GM19468 (cell line): ENCODE results near the gene RELL1.
"Not testable (repeated sequence)": the region's sequence is repeated elsewhere in the genome, so short reads cannot be mapped to it uniquely, and the experiment has no call there.

Experiments
- ATAC-seq: cut with Tn5 transposase; IDR thresholded peaks from one replicate; pipeline ENCODE4 v1.9.1; 2021; ENCODE audit warnings: mild to moderate bottlenecking, moderate library complexity, moderate number of reproducible peaks; ENCODE audit not compliant: unreplicated experiment; ENCODE audit errors: extremely low read depth

RELL1 gene

DNA sequence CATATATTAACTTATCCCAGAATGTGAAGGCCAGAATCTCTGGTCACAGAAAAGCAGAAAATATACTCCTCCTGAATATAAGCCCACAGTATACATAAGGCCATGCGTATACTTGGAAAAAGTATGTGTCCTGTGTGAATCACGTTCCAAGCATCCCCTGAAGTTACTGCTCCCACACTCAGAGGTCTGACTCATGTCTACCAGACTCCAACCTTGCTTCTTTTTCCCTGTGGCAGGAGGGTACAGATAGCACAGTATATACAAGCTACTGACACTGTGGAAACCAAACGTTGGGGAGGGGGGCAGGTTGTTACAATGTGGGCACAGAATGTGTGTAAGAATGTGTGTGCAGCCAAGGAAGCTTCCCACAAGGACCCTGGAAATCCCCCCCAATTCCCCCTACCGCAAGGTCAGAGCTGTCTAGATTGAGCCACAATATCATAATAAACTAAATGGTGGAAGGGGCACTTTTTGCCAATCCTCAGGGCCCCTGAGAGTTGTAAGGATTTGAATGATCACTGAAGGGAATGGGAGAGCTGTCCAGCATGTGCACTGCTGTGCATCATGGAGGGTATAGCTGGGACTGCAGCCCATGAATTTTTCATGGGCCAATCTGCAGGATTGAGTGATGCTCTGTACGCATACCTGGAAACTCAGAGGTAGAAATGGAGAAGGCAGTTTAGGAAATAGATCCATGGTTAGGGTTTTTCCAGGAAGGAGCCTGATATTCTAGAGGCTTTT is 7.4 kb upstream of the RELL1 start:
- no peak for ATAC-seq

DNA sequence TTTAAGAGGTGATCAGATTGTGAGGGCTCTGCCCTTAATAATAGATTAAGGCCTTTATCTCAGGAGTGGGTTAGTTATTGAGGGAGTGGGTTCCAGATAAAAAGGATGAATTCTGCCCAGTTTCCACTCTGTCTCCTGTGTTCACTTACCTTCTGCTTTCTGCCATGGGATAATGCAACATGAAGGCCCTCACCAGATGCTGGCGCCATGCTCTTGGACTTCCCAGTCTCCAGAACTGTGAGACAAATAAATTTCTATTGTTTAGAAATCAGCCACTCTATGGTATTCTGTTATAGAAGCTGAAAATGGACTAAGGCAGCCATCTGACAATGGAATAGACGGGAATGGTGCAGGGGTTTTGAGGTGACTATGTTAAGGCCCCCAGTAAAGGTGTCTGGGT is 6.9 kb upstream of the RELL1 start:
- ATAC-seq = no peak

- no peak for ATAC-seq
These were observed 4.8 kb upstream of the RELL1 start for GRCh38 chr4:37690976-37691375.

DNA sequence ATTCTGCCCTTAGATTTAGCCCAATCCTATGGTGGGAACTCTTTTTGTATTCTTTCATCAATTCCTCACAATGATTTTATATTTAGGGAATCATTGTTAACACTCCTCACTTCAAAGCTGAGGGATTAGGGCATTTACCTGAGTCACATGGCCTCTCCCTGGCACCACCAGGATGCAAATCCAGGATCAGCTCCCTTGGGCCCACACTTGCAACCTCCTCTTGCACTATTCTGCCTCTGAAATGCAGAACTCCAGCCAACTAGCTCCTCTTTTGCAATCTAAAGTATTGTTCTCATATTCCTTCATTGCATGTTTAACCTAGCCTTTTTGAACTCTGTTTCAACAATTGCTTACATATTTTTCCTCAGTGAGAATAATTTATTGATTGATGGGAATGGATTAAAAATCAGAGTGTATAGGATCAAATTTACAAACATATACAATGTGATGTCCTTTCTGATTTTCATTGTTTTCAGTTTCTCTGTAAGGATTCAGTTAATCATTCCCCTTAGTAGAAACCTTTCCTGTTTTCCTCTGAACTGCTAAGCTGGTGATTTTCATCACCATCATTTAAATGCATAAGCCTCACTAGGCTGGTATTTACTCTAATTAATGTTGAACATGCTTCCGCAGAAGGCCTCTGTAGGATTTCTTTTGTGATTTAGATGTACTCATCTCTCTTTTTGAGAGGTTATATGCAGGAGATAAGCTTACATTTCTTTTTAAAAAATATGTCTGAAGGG is 3.3 kb upstream of the RELL1 start:
- ATAC-seq = no peak

- ATAC-seq = no peak
These were observed 1.5 kb upstream of the RELL1 start for GRCh38 chr4:37687681-37688080.

DNA sequence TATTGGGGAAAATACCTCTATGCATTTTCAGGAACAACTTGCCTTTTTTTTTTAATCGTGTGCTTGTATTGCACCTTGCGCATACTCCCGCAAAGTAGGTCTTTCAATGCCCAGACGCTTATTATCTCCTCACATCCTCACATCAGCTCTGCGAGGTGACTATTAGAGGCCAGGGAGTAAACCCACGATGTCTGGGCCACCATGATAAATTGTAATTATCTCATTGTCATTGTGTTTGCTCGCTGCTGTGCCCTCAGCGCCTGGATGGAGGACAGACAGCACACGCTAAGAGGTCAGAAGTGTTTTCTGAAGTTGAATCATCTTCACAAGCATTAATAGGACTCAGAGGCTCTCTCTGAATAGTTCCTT is 1.0 kb upstream of the RELL1 start:
- no peak for ATAC-seq

DNA sequence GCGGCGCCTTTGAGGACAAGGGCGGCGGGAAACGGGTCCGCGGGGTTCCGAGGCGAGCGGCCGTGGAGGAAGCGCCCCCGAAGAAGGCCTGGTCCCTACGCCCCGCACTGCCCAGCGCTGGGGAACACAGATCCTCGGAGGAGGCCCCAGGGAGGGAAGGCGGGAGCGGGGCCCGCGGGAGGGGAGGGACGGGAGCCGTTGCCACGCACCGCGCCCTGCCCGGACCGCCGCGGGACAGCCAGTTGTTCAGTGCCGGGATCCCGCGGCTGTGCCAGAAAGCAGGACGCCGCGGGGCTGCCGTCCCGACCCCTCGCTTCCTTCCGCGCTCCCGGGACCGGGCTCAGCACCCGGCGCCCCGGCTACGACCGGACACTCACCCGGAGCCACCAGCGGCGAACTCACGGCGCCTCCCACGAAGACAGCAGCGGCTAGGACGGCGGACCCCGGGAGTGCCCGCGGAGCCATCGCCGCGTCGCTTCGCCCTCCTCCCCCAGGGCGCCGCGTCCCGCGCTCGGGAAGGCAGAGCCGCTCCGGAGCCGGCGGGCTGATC is 278 bp downstream of the RELL1 start:
- ATAC-seq = no peak

GRCh38 chr4:37685161-37685822 is 884 bp downstream of the RELL1 start:
- ATAC-seq = no peak

DNA sequence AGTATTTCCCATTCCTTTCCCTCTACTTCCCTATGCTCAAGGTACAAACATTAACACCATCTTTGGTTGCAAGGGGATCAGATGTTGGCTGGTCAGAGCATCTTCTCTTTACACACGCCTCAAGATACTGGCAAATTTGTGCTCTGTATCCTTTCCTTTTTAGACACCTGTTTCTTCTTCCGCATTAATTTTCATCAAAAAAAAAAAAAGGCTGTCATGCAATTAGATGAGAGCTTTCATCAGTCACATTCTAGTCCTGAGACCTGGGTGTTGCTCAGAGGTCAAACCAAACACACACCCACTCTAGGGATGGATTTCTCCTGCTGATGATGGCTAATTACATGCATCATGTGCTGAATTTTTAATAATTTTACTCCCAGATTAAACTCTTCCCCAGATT is 2.0 kb downstream of the RELL1 start:
- ATAC-seq = no peak

DNA sequence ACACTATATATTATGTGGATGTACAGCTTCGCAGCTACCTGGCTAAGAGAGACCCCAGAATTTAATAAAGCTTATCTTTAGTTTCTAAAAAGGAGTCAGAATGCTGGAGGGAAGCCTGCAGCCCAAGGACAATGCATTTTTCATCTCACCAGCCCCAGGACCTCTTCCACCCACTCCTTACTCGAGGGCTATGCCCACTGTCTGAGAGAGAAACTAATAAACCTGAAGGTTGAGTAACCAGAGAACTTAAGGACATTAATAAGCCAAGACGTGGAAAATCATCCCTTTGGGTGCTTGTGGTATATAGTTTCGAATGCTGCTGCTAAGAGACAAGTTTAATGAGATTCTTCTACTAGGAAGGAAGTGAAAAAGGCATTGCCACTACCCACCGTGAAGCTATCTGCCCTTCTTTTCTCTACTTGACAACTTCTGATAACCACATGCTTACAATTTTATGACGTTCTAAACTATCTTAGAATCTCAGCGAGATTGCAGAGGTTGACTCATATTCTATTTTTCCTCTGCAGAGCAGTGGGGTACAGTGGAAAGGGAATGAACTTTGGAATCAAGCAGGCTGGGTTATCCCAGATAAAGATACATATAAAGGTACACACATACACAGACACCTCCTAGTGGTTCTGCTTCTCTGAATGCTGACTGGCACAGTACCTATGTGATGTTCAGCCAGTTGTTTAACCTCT is 3.3 kb downstream of the RELL1 start:
- peak; percentile 40 for ATAC-seq

- no peak for ATAC-seq
These were observed 6.1 kb downstream of the RELL1 start for GRCh38 chr4:37680089-37680488.

DNA sequence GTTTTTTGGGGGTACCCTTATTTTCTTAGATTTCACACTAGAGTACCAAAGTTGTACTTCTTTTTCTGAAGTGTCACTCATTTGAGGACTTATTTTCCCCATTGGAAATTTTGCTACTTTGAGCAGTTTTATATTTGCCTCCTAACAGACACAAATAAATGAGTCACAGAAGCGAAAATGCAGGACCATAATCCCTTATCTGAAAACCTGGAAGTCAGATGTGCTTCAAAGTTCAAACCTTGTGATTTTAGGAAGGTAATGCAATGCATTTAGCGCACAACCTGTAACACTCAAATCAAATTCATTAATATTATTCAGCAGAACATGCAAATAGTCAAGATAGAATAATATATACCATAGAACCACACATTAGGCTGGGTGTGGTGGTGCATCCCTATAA is 6.9 kb downstream of the RELL1 start:
- ATAC-seq = no peak

- no peak for ATAC-seq
These were observed 7.6 kb downstream of the RELL1 start for GRCh38 chr4:37678624-37679023.

GRCh38 chr4:37675587-37676290 is 10.4 kb downstream of the RELL1 start:
- peak; percentile 90 for ATAC-seq

GRCh38 chr4:37674439-37674838 is 11.7 kb downstream of the RELL1 start:
- no peak for ATAC-seq

GRCh38 chr4:37673538-37674192 is 12.5 kb downstream of the RELL1 start:
- ATAC-seq = no peak

GRCh38 chr4:37671072-37671471 is 15.1 kb downstream of the RELL1 start:
- ATAC-seq = no peak

- ATAC-seq = no peak
These were observed 15.9 kb downstream of the RELL1 start for GRCh38 chr4:37670249-37670648.

DNA sequence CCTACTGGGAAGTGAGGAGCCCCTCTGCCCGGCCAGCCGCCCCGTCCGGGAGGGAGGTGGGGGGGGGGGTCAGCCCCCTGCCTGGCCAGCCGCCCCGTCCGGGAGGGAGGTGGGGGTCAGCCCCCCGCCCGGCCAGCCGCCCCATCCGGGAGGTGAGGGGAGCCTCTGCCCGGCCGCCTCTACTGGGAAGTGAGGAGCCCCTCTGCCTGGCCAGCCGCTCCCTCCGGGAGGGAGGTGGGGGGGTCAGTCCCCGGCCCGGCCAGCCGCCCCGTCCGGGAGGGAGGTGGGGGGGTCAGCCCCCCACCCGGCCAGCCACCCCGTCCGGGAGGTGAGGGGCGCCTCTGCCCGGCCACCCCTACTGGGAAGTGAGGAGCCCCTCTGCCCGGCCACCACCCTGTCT is 17.1 kb downstream of the RELL1 start:
- not testable (repeated sequence) for ATAC-seq
